Endodermal cell (in vitro differentiated cells): Measurements from ENCODE around the gene RANBP10. TPM values are rescaled to one million over a fixed set of nuclear protein-coding genes. Genes with fewer than 3 reads are reported as not detected.
"Not testable (repeated sequence)": the region's sequence is repeated elsewhere in the genome, so short reads cannot be mapped to it uniquely, and the experiment has no call there.

ENCODE experiments used
- DNase-seq: peaks from one replicate; pipeline ENCODE4 v3.0.0-alpha.2; 2017
- H3K27ac ChIP-seq: 2 replicates; pipeline ENCODE4 v1.5.1; 2013; ENCODE audit warnings: mild to moderate bottlenecking, low read depth, low read length, moderate library complexity
- H3K27me3 ChIP-seq: 2 replicates; pipeline ENCODE4 v1.6.1; 2013; ENCODE audit warnings: mild to moderate bottlenecking, low read length, moderate library complexity; ENCODE audit not compliant: insufficient read depth, control insufficient read depth, poor library complexity, severe bottlenecking
- H3K36me3 ChIP-seq: 2 replicates; pipeline ENCODE4 v1.7.0; 2013; ENCODE audit warnings: mild to moderate bottlenecking, low read length, moderate library complexity; ENCODE audit not compliant: control insufficient read depth, insufficient read depth
- H3K4me1 ChIP-seq: one replicate; pipeline ENCODE4 v1.7.0; 2013; ENCODE audit warnings: low read length; ENCODE audit not compliant: control insufficient read depth, insufficient read depth
- H3K4me3 ChIP-seq: 2 replicates; pipeline ENCODE4 v1.5.1; 2013; ENCODE audit warnings: mild to moderate bottlenecking, low read length, moderate library complexity
- H3K9ac ChIP-seq: 2 replicates; pipeline ENCODE4 v1.6.1; 2013; ENCODE audit warnings: mild to moderate bottlenecking, low read length, moderate library complexity; ENCODE audit not compliant: poor library complexity, severe bottlenecking; ENCODE audit errors: extremely low read depth
- H3K9me3 ChIP-seq: 2 replicates; pipeline ENCODE4 v1.6.1; 2013; ENCODE audit warnings: mild to moderate bottlenecking, low read length, moderate library complexity; ENCODE audit not compliant: control insufficient read depth
- H3K27ac Mint-ChIP-seq: 2 replicates; pipeline ENCODE4 v1.8.0; 2020; ENCODE audit warnings: mixed read lengths
- H3K27me3 Mint-ChIP-seq: 2 replicates; pipeline ENCODE4 v1.8.0; 2021; ENCODE audit warnings: mild to moderate bottlenecking, mixed read lengths; ENCODE audit not compliant: insufficient read depth
- H3K36me3 Mint-ChIP-seq: 2 replicates; pipeline ENCODE4 v1.8.0; 2020; ENCODE audit warnings: low read depth, mixed read lengths
- H3K4me1 Mint-ChIP-seq: 2 replicates; pipeline ENCODE4 v1.8.0; 2020; ENCODE audit warnings: mixed read lengths
- H3K4me3 Mint-ChIP-seq: 2 replicates; pipeline ENCODE4 v1.8.0; 2020; ENCODE audit warnings: mild to moderate bottlenecking, moderate library complexity, mixed read lengths
- H3K9me3 Mint-ChIP-seq: 2 replicates; pipeline ENCODE4 v1.8.0; 2020; ENCODE audit warnings: mild to moderate bottlenecking, mixed read lengths
- WGBS, 2 experiments: methylation state at CpG; one replicate each; pipeline versions ENCODE4 v1.1.5 to v1.1.7; 2013; ENCODE audit warnings: missing lambda C conversion rate in 2 of 2, mixed read lengths in 1 of 2; ENCODE audit not compliant: insufficient coverage in 1 of 2, insufficient read length in 1 of 2; 5-methylcytosine and 5-hydroxymethylcytosine counted together
- total RNA-seq, 2 donors: library from RNA; stranded (reverse); fragmentation: NEBNext Ultra II Directional in 1 of 2; extraction: Animal tissue kit (Norgen Biotek cat#: 25700) in 1 of 2; gene quantifications; 2 replicates in 1 of 2; 3 replicates in 1 of 2; pipeline ENCODE4 v1.2.1, GENCODE V29; 2021
- TF ChIP-seq, protein P1 (sequence below): fragments of 200-600 bp; sonication (generic); conservative IDR thresholded peaks from 2 replicates; pipeline ENCODE4 v1.5.0; 2021; ENCODE audit warnings: antibody characterized with exemption, mild to moderate bottlenecking

The RANBP10 gene
- total RNA-seq, 2 donors from 2014 or later = 19.2 to 22.5 TPM

DNA sequence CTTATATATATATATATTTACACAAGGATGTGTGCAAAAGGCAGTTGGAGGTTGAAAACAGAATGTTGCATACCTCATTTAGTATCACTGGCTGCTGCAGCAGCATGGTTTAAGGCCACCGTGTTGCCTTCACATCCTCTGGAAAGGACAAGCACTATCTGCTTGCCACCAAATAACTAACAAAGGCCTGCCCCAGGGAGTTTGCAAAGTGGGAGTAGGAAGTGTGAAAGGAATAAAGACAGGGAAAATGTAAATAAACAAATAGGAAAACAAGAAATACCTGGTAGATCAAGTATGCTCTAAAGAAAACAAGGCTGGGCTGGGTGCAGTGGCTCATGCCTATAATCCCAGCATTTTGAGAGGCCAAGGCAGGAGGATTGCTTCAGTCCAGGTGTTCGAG, 53.7 kb downstream of the RANBP10 start:
- no peak overlapping the region for H3K27ac ChIP-seq
- H3K9ac ChIP-seq = no peak overlapping the region
- no peaks in the 10 kb centered on the region for H3K36me3 ChIP-seq
- no peak overlapping the region for H3K4me3 ChIP-seq
- H3K4me1 Mint-ChIP-seq = peaks cover 19% of the 10 kb centered on the region
- WGBS, 2 experiments = 48% methylated on average over 2 of the region's 2 CpGs; no CpG with 5 or more reads in 1 of the 2 experiments
- TF ChIP-seq, protein P1, sequence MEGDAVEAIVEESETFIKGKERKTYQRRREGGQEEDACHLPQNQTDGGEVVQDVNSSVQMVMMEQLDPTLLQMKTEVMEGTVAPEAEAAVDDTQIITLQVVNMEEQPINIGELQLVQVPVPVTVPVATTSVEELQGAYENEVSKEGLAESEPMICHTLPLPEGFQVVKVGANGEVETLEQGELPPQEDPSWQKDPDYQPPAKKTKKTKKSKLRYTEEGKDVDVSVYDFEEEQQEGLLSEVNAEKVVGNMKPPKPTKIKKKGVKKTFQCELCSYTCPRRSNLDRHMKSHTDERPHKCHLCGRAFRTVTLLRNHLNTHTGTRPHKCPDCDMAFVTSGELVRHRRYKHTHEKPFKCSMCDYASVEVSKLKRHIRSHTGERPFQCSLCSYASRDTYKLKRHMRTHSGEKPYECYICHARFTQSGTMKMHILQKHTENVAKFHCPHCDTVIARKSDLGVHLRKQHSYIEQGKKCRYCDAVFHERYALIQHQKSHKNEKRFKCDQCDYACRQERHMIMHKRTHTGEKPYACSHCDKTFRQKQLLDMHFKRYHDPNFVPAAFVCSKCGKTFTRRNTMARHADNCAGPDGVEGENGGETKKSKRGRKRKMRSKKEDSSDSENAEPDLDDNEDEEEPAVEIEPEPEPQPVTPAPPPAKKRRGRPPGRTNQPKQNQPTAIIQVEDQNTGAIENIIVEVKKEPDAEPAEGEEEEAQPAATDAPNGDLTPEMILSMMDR = no peak
- no peaks in the 10 kb centered on the region for H3K4me1 ChIP-seq
- no peaks in the 10 kb centered on the region for H3K9me3 Mint-ChIP-seq
- peaks cover 11% of the 10 kb centered on the region for H3K36me3 Mint-ChIP-seq
- no peaks in the 10 kb centered on the region for H3K27me3 ChIP-seq
- no peak overlapping the region for H3K4me3 Mint-ChIP-seq
- H3K27me3 Mint-ChIP-seq = no peaks in the 10 kb centered on the region
- H3K27ac Mint-ChIP-seq = peak overlapping the region; percentile 15
- peak; percentile 76 for DNase-seq
- no peaks in the 10 kb centered on the region for H3K9me3 ChIP-seq

DNA sequence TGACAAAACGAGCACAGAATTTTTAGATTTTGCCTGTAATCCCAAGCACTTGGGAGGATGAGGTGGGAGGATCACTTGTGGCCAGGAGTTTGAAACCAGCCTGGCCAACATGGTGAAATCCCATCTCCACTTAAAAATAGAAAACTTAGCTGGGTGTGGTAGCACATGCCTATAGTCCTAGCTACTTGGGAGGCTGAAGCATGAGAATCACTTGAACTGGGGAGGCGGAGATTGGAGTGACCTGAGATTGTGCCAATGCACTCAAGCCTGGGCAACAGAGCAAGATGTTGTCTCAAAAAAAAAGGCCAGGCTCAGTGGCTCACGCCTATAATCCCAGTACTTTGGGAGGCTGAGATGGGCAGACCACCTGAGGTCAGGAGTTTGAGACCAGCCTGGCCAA, 55.0 kb downstream of the RANBP10 start:
- H3K4me1 ChIP-seq, H3K27me3 Mint-ChIP-seq, H3K4me3 ChIP-seq, H3K27me3 ChIP-seq, H3K9me3 ChIP-seq, H3K36me3 ChIP-seq, H3K27ac Mint-ChIP-seq, DNase-seq, H3K27ac ChIP-seq, H3K9ac ChIP-seq, H3K4me3 Mint-ChIP-seq, H3K9me3 Mint-ChIP-seq: not testable (repeated sequence)
- H3K36me3 Mint-ChIP-seq = peaks cover 22% of the 10 kb centered on the region
- WGBS, 2 experiments = 86 to 96% methylated on average over 2 to 3 of the region's 3 CpGs
- peaks cover 19% of the 10 kb centered on the region for H3K4me1 Mint-ChIP-seq

DNA sequence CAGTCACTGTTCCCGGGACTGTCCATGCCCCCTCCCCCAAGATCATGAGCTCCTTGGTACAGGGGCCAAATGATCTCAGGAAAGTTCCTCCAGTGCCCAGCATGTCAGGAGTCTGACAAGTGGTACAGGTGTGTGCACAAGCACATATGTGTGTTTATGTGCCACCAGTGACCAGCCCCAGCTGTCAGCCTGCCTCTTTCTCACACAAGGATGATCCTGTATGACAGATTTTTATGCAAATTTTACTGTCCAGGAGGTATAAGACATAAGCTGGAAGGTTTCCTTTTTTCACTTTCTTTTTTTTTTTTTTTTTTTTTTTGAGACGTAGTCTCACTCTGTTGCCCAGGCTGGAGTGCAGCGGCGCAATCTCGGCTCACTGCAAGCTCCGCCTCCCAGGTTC, 55.9 kb downstream of the RANBP10 start:
- H3K36me3 ChIP-seq = peaks cover 6% of the 10 kb centered on the region
- 95 to 100% methylated on average over 1 to 6 of the region's 6 CpGs for WGBS, 2 experiments
- H3K9ac ChIP-seq = no peak overlapping the region
- no peak overlapping the region for H3K27ac Mint-ChIP-seq
- TF ChIP-seq, protein P1 = no peak
- no peak for DNase-seq
- no peak overlapping the region for H3K4me3 Mint-ChIP-seq
- H3K9me3 ChIP-seq = no peaks in the 10 kb centered on the region
- peaks cover 24% of the 10 kb centered on the region for H3K36me3 Mint-ChIP-seq
- H3K9me3 Mint-ChIP-seq = no peaks in the 10 kb centered on the region
- no peak overlapping the region for H3K27ac ChIP-seq
- H3K4me1 Mint-ChIP-seq = peaks cover 19% of the 10 kb centered on the region
- H3K4me1 ChIP-seq = no peaks in the 10 kb centered on the region
- no peaks in the 10 kb centered on the region for H3K27me3 Mint-ChIP-seq
- no peaks in the 10 kb centered on the region for H3K27me3 ChIP-seq
- H3K4me3 ChIP-seq = no peak overlapping the region

DNA sequence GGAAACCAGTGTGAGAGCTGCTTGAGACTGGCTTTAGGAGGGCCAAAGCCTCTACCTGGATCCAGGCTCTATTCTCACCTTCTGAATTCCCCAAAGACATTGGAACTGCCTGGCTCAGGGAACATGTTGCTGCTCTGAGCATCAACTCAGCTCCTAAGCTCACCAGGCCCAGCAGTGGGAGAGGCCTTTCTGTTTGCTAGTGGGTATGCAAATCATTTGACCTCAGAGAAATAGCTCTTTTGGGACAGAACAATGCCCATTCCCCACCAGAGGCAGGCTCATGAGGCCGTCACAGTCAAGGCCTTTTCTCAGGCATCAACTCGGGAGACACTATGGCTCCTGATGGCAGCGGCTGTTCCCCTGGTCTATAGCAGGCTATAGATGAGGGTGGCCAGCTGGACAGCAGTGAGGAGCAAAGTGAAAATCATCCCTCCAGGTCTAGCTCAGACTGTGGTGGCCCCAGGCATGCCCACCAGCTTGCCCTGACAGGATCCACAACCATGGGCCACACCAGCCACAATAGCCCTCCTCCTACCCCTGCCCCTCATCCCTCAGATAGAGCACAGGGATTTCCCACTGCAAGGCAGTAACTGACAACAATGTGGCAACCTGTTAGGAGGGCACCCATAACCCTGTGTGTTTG, 56.8 kb downstream of the RANBP10 start:
- WGBS, 2 experiments = 91 to 100% methylated on average over 1 to 3 of the region's 3 CpGs
- TF ChIP-seq, protein P1 = no peak
- no peak overlapping the region for H3K4me3 ChIP-seq
- Mint-ChIP-seq H3K27me3 (no peaks in the 10 kb centered on the region), H3K27ac (peak overlapping the region; percentile 58), H3K36me3 (peaks cover 26% of the 10 kb centered on the region), H3K9me3 (no peaks in the 10 kb centered on the region), H3K4me1 (peaks cover 20% of the 10 kb centered on the region), H3K4me3 (no peak overlapping the region)
- H3K9me3 ChIP-seq = no peaks in the 10 kb centered on the region
- H3K4me1 ChIP-seq = no peaks in the 10 kb centered on the region
- DNase-seq = no peak
- H3K36me3 ChIP-seq = peaks cover 7% of the 10 kb centered on the region
- H3K27me3 ChIP-seq = no peaks in the 10 kb centered on the region
- no peak overlapping the region for H3K9ac ChIP-seq
- H3K27ac ChIP-seq = peak overlapping the region; percentile 57
